Measurements from ENCODE around the gene CCDC187.
"Not testable (repeated sequence)": the region's sequence is repeated elsewhere in the genome, so short reads cannot be mapped to it uniquely, and the experiment has no call there.

Gene CCDC187

DNA sequence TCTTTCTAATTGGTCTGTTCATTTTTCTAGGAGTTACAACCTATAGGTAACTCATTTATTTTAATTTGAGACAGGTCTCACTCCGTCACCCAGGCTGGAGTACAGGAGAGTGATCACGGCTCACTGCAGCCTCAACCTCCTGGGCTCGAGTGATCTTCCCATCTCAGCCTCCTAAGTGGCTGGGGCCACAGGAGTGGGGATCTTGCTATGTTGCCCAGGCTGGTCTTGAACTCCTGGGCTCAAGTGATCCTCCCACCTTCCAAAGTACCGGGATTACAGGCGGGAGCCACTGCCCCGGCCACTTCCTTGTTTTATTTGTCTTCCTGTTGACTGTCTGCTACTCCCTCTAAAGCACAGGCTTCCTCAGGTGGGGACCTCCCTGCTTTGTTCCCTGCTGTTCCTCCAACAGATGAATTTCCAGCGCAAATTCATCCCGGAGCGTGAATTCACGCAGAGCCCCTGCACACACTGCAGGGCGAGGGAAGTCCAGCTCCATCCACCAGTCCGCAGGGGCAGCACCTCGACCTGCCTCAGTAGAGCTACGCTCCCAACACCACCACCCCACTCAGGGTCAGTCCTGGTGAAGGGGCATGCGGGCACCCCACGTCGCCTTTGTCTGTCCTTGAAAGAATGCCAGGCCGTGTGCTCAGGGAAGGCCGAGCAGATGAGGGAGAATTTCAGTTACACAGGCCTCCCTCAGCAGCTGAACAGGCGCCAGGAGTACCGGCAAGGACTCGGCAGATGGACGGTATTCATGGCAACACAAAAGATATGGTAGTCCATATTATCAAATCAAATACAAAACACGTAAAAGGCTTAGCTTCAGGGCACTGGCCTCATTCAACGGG is 64.5 kb downstream of the CCDC187 start:
- peak; percentile 19 for DNase-seq (ENCODE audit: low read depth, low spot score)

DNA sequence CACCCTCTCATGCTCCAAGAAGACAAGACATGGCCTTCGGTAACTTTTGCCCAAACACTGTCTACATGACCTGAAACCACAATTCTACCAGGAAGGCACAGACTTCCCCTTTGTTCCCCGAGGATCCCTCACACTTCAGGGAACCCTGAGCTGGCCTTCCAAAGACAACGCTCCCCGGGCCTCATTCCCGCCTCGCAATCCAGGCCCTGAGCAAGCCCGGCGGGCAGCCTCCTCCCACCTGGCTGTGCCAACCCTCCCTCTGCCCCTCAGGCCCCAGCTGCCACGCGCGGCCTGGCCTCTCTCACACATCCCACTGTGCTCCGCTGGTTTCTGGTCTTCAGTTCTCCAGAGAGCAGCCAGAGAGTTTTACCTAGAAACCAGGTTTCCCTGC is 65.6 kb downstream of the CCDC187 start:
- peak; percentile 20 for DNase-seq (ENCODE audit: low read depth, low spot score)

DNA sequence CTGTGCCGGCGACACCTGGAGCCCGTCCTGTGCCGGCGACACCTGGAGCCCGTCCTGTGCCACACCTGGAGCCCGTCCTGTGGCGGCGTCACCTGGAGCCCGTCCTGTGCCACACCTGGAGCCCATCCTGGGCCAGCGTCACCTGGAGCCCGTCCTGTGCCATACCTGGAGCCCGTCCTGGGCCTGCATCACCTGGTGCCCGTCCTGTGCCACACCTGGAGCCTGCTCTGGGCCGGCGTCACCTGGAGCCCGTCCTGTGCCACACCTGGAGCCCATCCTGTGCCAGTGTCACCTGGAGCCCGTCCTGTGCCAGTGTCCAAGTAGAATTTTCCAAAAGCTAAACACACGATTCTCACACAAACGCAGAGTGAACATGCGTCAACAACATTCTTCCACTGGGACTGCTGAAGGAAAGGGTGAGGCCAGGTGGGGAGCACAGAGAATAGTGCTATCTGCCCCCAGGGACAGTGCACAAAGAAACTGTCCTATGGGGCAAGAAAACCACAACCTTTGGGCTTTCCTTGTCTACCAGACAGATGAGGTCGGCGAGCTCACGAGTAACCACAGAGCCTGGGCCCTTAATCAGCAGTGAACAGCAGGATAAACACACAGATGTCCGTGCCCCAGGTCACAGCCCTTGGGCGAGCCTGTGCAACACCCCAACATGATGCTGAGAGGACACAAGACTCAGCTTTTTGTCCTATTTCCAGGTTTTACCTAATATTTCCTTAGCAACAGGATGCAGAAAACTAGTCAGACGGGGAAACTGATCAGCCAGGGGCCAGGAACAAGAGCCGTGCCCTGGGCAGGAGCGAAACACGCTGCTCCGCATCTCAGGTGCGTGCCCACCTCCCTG is 66.2 kb downstream of the CCDC187 start:
- no peak for DNase-seq (ENCODE audit: low read depth, low spot score)

- not testable (repeated sequence) for DNase-seq (ENCODE audit: low read depth, low spot score)
These were observed 67.2 kb downstream of the CCDC187 start for GRCh38 chr9:136236471-136237410.

GRCh38 chr9:136235709-136236455 is 68.0 kb downstream of the CCDC187 start:
- no peak for DNase-seq (ENCODE audit: low read depth, low spot score)

- DNase-seq (ENCODE audit: low read depth, low spot score): no peak
These were observed 68.7 kb downstream of the CCDC187 start for GRCh38 chr9:136235171-136235570.

DNA sequence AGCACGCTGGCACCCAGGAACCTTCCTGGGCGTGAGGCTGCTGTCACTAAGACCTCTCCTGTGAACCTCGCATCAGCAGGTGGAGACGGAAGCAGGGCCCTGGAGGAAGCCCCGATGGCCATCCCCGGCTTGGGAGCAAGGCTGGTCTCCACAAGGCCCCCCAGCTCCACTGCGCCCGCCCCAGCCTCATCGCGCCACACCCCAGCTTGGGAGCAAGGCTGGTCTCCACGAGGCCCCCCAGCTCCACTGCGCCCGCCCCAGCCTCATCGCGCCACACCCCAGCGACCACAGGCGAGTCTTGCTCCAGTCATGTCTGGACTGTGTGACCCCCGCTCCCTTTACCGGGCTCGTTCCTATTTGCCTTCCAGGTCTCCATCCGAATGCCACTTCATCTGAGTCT is 69.3 kb downstream of the CCDC187 start:
- no peak for DNase-seq (ENCODE audit: low read depth, low spot score)

DNA sequence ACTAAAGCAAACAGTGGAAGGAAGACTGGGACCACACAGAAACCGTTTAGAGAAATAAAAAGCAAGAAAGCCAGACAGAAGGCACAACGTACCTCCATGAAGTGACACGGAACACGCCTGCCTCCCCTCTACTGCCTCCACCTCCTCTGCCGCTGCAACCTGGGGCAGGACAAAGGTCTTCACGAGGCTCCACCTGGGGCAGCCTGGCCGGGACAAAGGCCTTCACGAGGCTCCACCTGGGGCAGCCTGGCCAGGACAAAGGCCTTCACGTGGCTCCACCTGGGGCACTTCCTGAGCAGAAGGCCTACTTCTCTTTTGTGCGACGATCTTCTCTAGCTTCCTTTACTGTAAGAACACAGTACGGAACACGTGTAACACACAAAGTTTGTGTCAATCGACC is 70.0 kb downstream of the CCDC187 start:
- no peak for DNase-seq (ENCODE audit: low read depth, low spot score)

- DNase-seq (ENCODE audit: low read depth, low spot score): no peak
These were observed 70.5 kb downstream of the CCDC187 start for GRCh38 chr9:136233411-136233810.

DNA sequence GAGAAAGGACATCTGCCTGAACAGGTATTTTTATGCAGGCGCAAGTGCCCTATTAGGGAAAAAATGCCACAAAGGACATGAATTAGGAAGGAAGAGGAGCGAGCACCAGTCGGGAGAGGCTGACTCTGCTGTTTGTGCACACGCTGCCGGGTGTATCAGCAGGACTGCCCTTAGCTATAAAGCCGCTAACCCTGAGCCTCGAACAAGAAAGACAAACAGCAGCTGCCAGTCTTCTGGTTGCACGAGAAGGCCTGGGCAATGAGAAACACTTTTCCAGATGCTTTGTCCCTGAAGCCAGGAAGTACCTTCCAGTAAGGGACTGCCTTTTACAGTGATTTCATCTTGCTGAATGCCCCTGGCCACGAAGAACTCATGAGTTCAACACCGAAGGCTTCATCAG is 70.9 kb downstream of the CCDC187 start:
- no peak for DNase-seq (ENCODE audit: low read depth, low spot score)

DNA sequence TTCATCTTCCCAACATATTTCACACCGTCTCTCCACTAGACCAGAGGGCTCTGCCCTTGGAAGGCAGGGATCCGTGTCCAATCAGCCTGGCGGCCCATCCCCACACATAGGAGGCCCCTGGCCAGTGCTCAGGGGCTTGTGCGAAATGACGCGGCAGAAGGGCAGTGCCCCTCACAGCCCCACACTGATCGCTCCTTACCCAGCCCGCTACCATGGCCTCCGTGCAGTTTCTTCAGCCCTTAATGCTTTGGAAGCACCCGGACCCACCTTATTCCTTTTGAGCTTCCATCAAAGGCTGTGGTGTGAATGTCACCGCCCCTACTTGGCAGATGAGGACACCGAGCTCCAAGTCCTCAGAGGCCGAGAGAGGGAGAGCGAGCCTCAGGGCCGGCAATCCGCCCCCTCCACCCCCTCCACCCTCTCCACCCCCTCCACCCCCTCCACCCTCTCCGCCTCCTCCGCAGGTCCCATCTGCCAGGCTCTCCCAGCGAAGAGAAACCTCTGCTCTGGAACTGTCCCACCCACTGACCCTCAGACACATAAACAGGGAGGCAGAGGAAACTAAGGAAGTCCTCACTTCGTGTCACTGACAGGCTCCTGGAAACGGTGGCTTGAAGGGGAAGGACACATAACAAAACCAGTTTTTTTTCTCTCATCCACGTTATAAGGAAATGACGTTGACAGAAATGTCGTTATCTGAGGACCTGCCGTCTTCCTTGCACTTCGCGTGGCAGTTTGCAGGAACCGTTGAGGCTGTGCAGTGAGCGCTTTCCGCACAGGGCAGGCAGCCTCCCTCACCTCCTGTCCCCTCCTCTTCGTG is 72.2 kb downstream of the CCDC187 start:
- DNase-seq (ENCODE audit: low read depth, low spot score): no peak

DNA sequence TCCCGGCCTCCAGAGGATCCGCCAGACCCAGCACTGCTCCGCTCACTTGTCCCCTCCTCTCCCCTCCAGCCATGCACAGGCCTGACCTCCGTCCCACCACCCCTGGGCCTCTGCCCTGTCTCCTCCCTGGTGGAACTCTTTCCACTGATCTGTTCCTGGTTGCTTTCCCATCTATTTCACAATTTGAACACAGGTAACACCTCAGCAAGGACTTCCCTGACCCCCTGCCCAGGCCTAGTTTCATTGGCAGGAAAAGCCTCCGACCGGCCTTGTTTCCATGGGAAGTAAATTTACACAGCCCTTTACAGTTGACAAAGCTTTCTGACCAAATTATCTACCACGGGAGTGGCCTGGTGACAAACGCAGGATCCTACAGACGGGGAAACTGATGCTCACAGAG is 73.1 kb downstream of the CCDC187 start:
- no peak for DNase-seq (ENCODE audit: low read depth, low spot score)

DNA sequence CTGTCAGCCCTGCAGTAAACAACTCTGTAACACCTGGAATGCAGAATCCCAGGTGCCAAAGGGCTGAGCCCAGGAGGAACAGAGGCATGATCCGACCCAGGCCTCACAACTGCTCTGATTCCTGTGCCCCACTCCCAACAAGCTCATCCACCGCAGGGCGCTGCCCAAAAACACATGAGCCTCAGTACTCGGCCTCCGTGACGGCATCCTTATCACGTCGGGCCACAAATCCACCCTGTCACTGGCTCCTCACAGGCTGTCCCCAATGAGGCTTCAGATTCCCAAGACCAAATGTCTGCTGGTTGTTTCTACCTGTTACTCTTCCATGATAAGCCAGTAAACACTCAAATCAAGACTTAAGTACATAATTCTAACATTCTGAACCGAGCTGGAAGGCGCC is 73.5 kb downstream of the CCDC187 start:
- no peak for DNase-seq (ENCODE audit: low read depth, low spot score)

GRCh38 chr9:136229096-136230065 is 74.5 kb downstream of the CCDC187 start:
- DNase-seq (ENCODE audit: low read depth, low spot score): peak; percentile 64

DNA sequence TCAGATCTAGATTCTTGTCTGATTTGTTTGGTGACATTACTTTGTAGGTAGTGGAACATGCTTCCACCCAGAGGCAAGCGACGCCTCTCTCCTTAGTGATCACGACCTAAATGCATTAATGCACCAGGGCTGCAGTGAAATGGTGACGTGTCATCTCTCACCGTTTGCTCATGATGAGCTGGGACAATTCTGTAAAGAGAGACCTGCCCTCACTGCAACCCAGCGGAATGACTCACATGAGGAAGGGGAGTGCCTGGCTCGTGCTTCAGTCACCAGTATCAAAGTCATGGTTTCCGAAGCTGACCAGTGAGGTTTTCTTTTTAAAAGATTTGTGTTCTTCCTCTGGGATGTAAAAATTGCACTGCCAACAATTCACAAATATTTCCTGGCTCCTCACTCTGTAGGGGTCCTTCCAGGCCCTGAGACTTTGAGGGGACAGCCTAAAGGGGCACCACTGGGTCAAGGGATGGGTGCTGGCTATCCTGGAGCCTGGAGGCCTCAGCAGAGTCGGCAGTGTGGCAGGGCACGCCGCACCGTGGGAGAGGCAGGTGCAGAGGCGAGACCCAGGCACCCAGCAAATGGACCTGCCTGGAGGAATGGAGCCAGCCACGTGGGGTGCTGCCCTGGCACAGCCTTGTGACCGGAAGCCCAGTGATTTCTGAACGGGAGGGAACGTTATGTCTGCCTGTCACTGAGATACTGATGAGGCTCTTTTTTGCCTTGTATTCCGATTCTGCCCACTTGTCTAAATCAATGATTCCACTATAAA is 75.6 kb downstream of the CCDC187 start:
- peak; percentile 83 for DNase-seq (ENCODE audit: low read depth, low spot score)

DNA sequence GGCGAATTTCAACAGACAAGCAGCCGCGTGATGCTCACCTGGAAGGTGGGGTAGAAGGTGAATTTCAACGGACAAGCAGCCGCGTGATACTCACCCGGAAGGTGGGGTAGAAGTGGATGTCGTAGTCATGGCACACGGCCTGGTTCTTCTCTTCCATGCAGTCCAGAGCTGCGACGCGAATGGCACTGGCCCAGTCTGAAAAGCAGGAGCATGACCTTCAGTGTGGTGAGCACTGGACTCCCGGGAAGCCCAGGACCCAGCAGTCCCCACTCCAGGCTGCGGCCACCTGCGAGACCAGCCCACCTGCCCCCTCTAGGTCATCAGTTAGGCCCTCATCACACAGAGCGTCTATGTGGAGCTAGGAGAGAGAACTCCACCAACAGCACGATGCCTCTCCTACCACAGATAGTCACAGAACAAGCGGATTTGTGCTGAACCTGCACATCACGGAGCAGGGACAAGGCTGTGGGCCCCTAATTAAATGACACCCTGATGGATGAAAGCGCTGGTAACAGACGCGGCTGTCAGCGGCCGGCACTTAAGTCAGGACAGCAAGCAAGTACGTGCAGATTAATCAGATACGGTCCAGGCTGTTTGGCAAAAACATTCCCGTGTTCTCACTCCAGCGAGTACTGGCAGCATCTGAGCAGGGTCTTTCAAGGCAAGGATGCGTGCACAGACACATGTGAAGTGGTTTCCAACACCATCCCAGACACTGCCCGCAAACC is 77.0 kb downstream of the CCDC187 start:
- no peak for DNase-seq (ENCODE audit: low read depth, low spot score)
